Measurements from ENCODE around the gene VTI1A.

The VTI1A gene

GRCh38 chr10:112631501-112632400, 184.7 kb downstream of the VTI1A start:
- TF ChIP-seq, protein P1, sequence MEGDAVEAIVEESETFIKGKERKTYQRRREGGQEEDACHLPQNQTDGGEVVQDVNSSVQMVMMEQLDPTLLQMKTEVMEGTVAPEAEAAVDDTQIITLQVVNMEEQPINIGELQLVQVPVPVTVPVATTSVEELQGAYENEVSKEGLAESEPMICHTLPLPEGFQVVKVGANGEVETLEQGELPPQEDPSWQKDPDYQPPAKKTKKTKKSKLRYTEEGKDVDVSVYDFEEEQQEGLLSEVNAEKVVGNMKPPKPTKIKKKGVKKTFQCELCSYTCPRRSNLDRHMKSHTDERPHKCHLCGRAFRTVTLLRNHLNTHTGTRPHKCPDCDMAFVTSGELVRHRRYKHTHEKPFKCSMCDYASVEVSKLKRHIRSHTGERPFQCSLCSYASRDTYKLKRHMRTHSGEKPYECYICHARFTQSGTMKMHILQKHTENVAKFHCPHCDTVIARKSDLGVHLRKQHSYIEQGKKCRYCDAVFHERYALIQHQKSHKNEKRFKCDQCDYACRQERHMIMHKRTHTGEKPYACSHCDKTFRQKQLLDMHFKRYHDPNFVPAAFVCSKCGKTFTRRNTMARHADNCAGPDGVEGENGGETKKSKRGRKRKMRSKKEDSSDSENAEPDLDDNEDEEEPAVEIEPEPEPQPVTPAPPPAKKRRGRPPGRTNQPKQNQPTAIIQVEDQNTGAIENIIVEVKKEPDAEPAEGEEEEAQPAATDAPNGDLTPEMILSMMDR (IDR thresholded peaks at IDR 0.05): no peak

- TF ChIP-seq, protein P1 (IDR thresholded peaks at IDR 0.05): no peak
Observed at GRCh38 chr10:112634096-112634830, 187.2 kb downstream of the VTI1A start.

DNA sequence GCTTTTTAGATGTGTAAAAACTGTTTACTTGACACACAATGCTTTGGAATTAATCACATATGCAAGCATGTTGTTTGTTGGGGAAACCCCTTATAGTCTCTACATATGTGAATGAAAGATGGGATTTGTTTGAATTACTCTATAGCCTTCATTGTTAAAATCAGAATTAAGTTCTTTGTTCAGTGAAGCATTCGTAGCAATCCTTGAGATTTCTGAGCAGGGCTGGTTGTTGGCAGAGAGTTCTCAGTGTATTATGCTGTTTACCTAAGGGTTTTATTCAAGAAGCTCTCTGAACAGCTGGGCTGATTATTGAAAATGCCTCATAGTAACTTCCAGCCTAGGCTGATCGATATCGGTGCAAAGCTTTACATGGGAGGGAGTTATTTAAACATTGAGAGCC, 190.9 kb downstream of the VTI1A start:
- TF ChIP-seq, protein P1 (IDR thresholded peaks at IDR 0.05): no peak

DNA sequence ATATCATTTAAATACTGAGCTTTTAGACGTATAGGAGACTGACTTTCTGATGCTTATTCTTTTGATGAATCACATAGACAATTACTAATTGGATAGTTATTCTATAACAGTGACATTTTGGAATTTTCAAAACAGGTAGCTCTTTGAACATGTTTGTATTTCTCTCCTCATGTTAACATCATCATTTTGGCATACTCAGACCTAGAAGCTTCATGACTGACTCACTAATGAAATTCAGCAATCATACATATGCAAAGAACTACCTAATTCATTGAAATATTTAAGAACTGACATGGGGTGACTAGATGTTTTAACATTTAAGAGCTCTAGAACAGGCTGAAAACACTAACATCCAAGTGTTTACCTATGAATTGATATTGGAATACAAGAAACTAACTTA, 192.3 kb downstream of the VTI1A start:
- TF ChIP-seq, protein P1 (IDR thresholded peaks at IDR 0.05): no peak

GRCh38 chr10:112640638-112641037, 193.6 kb downstream of the VTI1A start:
- TF ChIP-seq, protein P1 (IDR thresholded peaks at IDR 0.05): no peak

DNA sequence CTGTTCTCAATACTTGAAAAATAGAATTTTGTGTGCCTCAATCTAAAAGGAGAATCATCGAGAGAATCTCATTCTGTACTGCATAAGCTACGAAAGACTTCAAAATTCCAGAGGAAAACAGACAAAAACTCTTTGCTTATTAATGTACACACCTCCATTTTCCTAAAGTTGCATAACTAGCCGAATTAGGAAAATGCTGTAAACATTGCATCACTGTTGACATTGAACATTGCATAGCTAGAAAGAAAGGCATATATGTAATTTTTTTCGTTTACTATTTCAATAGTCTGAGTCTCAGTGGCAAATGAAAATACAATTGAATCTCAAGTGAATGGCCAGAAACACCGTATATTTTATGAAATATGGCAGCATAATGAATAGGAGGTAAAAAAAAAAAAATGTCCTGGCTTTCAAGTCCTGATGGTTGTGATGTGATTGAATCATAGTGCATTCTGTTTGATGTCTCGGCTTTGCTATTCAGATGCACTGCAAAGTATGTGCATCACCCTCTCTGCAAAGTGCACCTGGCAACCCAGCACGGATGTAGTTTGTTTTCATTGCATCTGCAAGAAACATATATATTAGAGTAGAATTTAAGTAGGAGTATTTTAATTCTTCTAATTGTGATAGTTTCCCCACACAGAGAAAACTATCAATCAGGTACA, 196.7 kb downstream of the VTI1A start:
- TF ChIP-seq, protein P1 (IDR thresholded peaks at IDR 0.05): no peak

DNA sequence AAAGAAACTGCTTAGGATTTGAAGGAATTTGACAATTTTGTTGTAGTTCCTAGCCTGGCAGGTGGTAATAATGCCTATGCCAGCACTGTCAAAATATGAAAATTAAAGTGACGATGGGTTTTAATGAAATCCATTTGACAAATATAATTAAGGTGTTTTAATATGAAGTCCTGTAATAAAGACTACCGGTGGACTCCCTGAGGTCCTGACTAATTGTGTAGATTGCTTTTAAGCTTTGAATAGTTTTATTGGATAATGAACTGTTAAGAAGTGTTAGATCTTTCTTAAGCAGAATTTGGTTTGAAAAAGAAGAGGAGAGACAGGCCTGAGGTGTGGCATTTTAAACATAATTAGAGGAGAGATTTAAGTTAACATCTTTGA, 197.2 kb downstream of the VTI1A start:
- TF ChIP-seq, protein P1 (IDR thresholded peaks at IDR 0.05): no peak
